ENCODE results near the gene AGER. TPM values are rescaled to one million over a fixed set of nuclear protein-coding genes. Genes with fewer than 3 reads are reported as not detected.
A peak's percentile ranks its signal among the peaks of the same experiment; 100 is the strongest.

Gene AGER
- total RNA-seq, 2 experiments from 2014 or later = 20.7 to 22.0 TPM

- ATAC-seq = no peak
- DNase-seq = no peak
- Mint-ChIP-seq H3K4me1 (no peaks in the 10 kb centered on the region), H3K36me3 (no peaks in the 10 kb centered on the region), H3K4me3 (no peak overlapping the region), H3K27me3 (peaks cover 13% of the 10 kb centered on the region), H3K27ac (no peak overlapping the region), H3K9me3 (ENCODE audit: low read depth) (no peaks in the 10 kb centered on the region)
- CTCF ChIA-PET = interaction anchor here (1.1 to 2.0 kb wide), 2 partner anchors 19 to 58 kb away, joined by 4 read pairs; no protein-coding TSS in a partner anchor
Observed at GRCh38 chr6:32137454-32137853, 46.6 kb downstream of the AGER start.

GRCh38 chr6:32133786-32134185 lies 50.3 kb downstream of the AGER start:
- Mint-ChIP-seq H3K4me1 (peaks cover 9% of the 10 kb centered on the region), H3K9me3 (ENCODE audit: low read depth) (no peaks in the 10 kb centered on the region), H3K27ac (no peak overlapping the region), H3K27me3 (peaks cover 10% of the 10 kb centered on the region), H3K4me3 (no peak overlapping the region), H3K36me3 (no peaks in the 10 kb centered on the region)
- ATAC-seq (no peak), DNase-seq (no peak)
- CTCF ChIA-PET = no interaction called here

- no peak overlapping the region for H3K4me3 Mint-ChIP-seq
- ATAC-seq (no peak), DNase-seq (no peak)
- CTCF ChIA-PET = interaction anchor here (0.7 to 1.5 kb wide), 2 partner anchors 20 to 23 kb away, joined by 3 read pairs; no protein-coding TSS in a partner anchor
- H3K9me3 Mint-ChIP-seq (ENCODE audit: low read depth) = no peaks in the 10 kb centered on the region
- peaks cover 2% of the 10 kb centered on the region for H3K36me3 Mint-ChIP-seq
- H3K27me3 Mint-ChIP-seq = peaks cover 6% of the 10 kb centered on the region
- H3K27ac Mint-ChIP-seq = no peak overlapping the region
- H3K4me1 Mint-ChIP-seq = peaks cover 22% of the 10 kb centered on the region
Observed at GRCh38 chr6:32132110-32132509, 51.9 kb downstream of the AGER start.

- H3K4me1 Mint-ChIP-seq = peaks cover 27% of the 10 kb centered on the region
- DNase-seq = no peak
- CTCF ChIA-PET = interaction anchor here (0.7 to 5.0 kb wide), 5 partner anchors 9 to 64 kb away, joined by 3 to 47 read pairs (median 5); no protein-coding TSS in a partner anchor
- ATAC-seq = no peak
- H3K9me3 Mint-ChIP-seq (ENCODE audit: low read depth) = no peaks in the 10 kb centered on the region
- H3K27me3 Mint-ChIP-seq = peaks cover 6% of the 10 kb centered on the region
- no peak overlapping the region for H3K27ac Mint-ChIP-seq
- peak overlapping the region; percentile 21 for H3K4me3 Mint-ChIP-seq
- peaks cover 6% of the 10 kb centered on the region for H3K36me3 Mint-ChIP-seq
Observed at GRCh38 chr6:32131439-32131948, 52.6 kb downstream of the AGER start.

Small RNAs within 50 kb of the gene (microRNA-seq; reads per million reads assigned to microRNA genes)
- gene MIR6721 (not detected), gene MIR6833 (not detected)

Other genes with a start within 250 kb of the AGER start
- under 1 TPM in 1 of 2 experiments, not detected in 1; 0.12 TPM for gene CFB, start 238.2 kb downstream of the AGER start, total RNA-seq
- gene NELFE, start 225.3 kb downstream of the AGER start, total RNA-seq = 10 to 100 TPM; 75.7 to 79.7 TPM
- 10 to 100 TPM; 88.2 to 93.2 TPM for gene SKIC2, start 225.1 kb downstream of the AGER start, total RNA-seq
- gene DXO, start 212.1 kb downstream of the AGER start, total RNA-seq = 10 to 100 TPM; 17.4 to 18.7 TPM
- gene C4A, start 202.2 kb downstream of the AGER start, total RNA-seq = 1 to 10 TPM; 2.3 to 3.4 TPM
- 1 to 10 TPM; 3.5 to 5.5 TPM for gene C4B, start 169.5 kb downstream of the AGER start, total RNA-seq
- gene CYP21A2, start 145.8 kb downstream of the AGER start, total RNA-seq = under 1 TPM in 1 of 2 experiments, not detected in 1; 0.15 TPM
- gene TNXB, start 74.9 kb downstream of the AGER start, total RNA-seq = 1 to 10 TPM; 3.1 to 5.5 TPM
- 100 to 1,000 TPM; 119 to 135 TPM for gene ATF6B, start 56.0 kb downstream of the AGER start, total RNA-seq
- gene FKBPL, start 54.0 kb downstream of the AGER start, total RNA-seq = 1 to 10 TPM; 7.4 to 7.9 TPM
- under 1 TPM; 0.23 to 0.28 TPM for gene PRRT1, start 32.3 kb downstream of the AGER start, total RNA-seq
- gene PPT2, start 30.1 kb downstream of the AGER start, total RNA-seq = 10 to 100 TPM; 13.9 to 21.9 TPM
- gene EGFL8, start 19.7 kb downstream of the AGER start, total RNA-seq = 10 to 100 TPM; 11.4 to 13.1 TPM
- 10 to 100 TPM; 37.5 to 38.6 TPM for gene AGPAT1, start 8.2 kb downstream of the AGER start, total RNA-seq
- 10 to 100 TPM; 41.0 to 51.9 TPM for gene RNF5, start 5.8 kb downstream of the AGER start, total RNA-seq
- 10 to 100 TPM; 60.0 to 61.6 TPM for gene PBX2, start 5.9 kb upstream of the AGER start, total RNA-seq
- 100 to 1,000 TPM; 171 to 196 TPM for gene GPSM3, start 8.4 kb upstream of the AGER start, total RNA-seq
- gene NOTCH4, start 39.8 kb upstream of the AGER start, total RNA-seq = under 1 TPM; 0.61 to 0.88 TPM
- gene TSBP1, start 187.7 kb upstream of the AGER start, total RNA-seq = not detected
- not detected for gene BTNL2, start 222.9 kb upstream of the AGER start, total RNA-seq